Neural crest cell (in vitro differentiated cells): ENCODE measurements around the gene SPATS2. TPM values are rescaled to one million over a fixed set of nuclear protein-coding genes. Genes with fewer than 3 reads are reported as not detected.

Experiments
- DNase-seq: peaks from one replicate; pipeline ENCODE4 v3.0.0; 2021; ENCODE audit warnings: low read depth, mixed read lengths, low spot score
- H3K27ac Mint-ChIP-seq: one replicate; pipeline ENCODE4 v1.8.0; 2021; ENCODE audit warnings: mild to moderate bottlenecking, mixed read lengths; ENCODE audit not compliant: unreplicated experiment
- H3K27me3 Mint-ChIP-seq: 2 replicates; pipeline ENCODE4 v1.8.0; 2021; ENCODE audit warnings: low read depth, mild to moderate bottlenecking, mixed read lengths
- H3K36me3 Mint-ChIP-seq: 2 replicates; pipeline ENCODE4 v1.8.0; 2021; ENCODE audit warnings: low read depth, mild to moderate bottlenecking, mixed read lengths
- H3K4me1 Mint-ChIP-seq: 2 replicates; pipeline ENCODE4 v1.8.0; 2021; ENCODE audit warnings: mixed read lengths
- H3K4me3 Mint-ChIP-seq: one replicate; pipeline ENCODE4 v1.8.0; 2021; ENCODE audit warnings: mild to moderate bottlenecking, mixed read lengths
- H3K9me3 Mint-ChIP-seq: 2 replicates; pipeline ENCODE4 v1.8.0; 2021; ENCODE audit warnings: mixed read lengths
- CTCF ChIP-seq: fragments of 200-600 bp; sonication (generic); conservative IDR thresholded peaks from 2 replicates; pipeline ENCODE4 v1.5.0; 2021; ENCODE audit warnings: antibody characterized with exemption, mild to moderate bottlenecking
- total RNA-seq: library from RNA; stranded (reverse); gene quantifications from 2 replicates; pipeline ENCODE4 v1.2.1, GENCODE V29; 2021

The SPATS2 gene
- total RNA-seq, 1 donor from 2014 or later = 45.2 TPM

DNA sequence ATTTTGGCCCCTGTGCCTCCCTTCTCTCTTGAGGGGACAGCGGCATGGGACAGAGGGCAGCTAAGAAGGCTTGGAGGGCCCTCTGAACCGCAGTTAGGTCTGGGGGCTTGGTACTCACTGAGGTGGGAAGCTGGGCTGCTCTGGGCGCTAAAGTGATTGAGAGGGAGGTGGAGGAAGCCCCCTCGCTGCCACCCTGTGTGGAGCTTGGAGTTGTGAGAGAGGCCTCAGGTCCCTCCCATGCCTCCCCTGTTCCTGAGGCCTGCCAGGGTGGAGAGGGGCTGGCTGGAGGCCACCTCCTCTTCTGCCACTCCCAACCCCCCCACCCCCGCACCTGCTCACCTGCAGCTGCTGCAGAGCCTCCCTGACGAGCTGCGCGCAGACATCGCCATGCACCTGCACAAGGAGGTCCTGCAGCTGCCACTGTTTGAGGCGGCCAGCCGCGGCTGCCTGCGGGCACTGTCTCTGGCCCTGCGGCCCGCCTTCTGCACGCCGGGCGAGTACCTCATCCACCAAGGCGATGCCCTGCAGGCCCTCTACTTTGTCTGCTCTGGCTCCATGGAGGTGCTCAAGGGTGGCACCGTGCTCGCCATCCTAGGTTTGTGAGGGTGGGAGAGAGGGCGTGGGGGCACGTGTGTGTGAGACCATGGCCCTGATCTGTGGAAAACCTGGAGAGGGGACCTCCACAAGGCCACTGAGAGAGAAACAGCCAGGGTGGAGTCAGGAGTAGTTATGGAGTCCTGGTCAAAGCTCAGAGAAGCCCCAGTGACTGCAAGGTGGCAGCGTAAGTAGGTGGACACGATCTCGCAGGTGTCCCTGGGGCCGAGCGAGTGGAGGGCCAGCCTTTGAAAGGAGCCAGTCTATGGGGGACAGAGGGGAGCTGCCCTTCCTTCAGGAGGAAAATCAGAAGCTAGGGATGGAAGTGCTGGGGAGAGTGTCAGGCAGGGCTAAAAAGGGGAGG, 182.8 kb downstream of the SPATS2 start:
- Mint-ChIP-seq H3K9me3 (no peaks in the 10 kb centered on the region), H3K27ac (no peak overlapping the region), H3K36me3 (no peaks in the 10 kb centered on the region), H3K4me3 (no peak overlapping the region), H3K27me3 (peaks cover 23% of the 10 kb centered on the region), H3K4me1 (peaks cover 10% of the 10 kb centered on the region)
- no peak for DNase-seq
- no peak for TF ChIP-seq CTCF

DNA sequence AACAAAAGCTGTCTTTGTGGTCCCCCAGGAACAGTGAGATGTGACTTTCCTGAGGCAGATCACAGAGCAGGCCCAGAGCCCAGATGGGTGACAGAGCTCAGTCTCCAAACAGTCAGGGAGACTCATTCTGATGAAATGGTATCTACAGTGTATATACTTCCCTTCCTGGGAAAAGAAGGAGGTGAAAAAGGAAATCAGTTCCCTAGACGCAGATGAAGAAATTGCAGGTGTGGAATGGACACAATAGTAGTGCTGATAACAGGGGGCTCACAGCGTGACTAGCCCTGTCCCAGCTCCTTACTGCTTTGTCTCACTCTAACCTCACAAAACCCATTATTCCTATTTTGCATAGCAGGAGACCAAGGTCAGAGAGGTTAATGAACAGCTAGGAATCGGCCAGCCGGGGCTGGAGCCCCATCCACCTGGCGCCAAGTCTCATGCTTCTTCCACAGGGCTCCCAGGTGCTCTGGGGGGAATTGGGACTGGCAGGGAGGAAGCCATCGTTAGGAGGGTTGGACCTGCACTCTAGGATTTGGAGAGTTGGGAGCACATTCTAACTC, 183.5 kb downstream of the SPATS2 start:
- no peak for TF ChIP-seq CTCF
- DNase-seq = no peak
- H3K36me3 Mint-ChIP-seq = no peaks in the 10 kb centered on the region
- peaks cover 8% of the 10 kb centered on the region for H3K4me1 Mint-ChIP-seq
- H3K9me3 Mint-ChIP-seq = no peaks in the 10 kb centered on the region
- H3K4me3 Mint-ChIP-seq = no peak overlapping the region
- peaks cover 19% of the 10 kb centered on the region for H3K27me3 Mint-ChIP-seq
- peak overlapping the region; percentile 23 for H3K27ac Mint-ChIP-seq

DNA sequence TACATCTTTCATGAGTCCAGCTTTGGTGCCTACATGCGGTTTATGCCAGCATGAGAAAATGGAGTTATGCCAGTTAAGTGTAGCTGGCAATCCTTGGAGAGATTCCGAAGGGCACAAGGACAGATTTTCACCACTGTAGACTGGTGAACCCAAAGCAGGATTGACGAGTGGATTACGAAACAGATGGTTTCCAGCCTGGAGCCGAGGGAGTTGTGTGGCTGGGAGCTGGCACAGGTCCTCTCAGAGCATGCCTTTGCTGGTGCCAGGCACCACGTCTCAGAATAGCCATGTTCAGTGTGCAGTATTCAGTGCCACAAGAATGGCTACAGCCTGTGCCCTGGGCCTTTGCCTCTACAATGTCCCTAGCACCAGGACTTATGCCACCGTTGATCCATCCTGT, 184.8 kb downstream of the SPATS2 start:
- Mint-ChIP-seq H3K27ac (no peak overlapping the region), H3K4me3 (no peak overlapping the region), H3K9me3 (no peaks in the 10 kb centered on the region), H3K27me3 (peaks cover 9% of the 10 kb centered on the region), H3K4me1 (peaks cover 8% of the 10 kb centered on the region), H3K36me3 (peaks cover 2% of the 10 kb centered on the region)
- TF ChIP-seq CTCF = no peak
- DNase-seq = no peak

- H3K9me3 Mint-ChIP-seq = no peaks in the 10 kb centered on the region
These were observed 185.2 kb downstream of the SPATS2 start for GRCh38 chr12:49552425-49552824.

DNA sequence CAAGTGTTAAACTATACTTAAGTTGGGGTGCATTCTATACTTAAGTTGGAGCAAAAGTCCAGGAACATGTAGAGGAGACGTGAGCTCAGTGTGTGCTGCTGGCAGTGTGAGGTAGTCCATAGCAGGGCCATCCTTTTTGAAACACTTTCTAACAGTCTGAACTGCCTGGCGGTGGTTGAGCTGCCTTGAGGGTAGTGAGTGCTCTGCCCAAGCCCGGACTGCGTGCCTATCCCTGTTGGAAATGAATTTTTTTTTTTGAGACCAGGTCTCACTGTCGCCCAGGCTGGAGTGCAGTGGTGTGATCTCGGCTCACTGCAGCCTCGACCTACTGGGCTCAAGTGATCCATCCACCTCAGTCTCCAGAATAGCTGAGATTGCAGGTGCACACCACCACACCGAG, 185.6 kb downstream of the SPATS2 start:
- H3K27me3 Mint-ChIP-seq = peaks cover 4% of the 10 kb centered on the region
- H3K36me3 Mint-ChIP-seq = peaks cover 2% of the 10 kb centered on the region
- H3K27ac Mint-ChIP-seq = no peak overlapping the region
- no peaks in the 10 kb centered on the region for H3K9me3 Mint-ChIP-seq
- H3K4me1 Mint-ChIP-seq = peaks cover 8% of the 10 kb centered on the region
- TF ChIP-seq CTCF = no peak
- DNase-seq = no peak
- no peak overlapping the region for H3K4me3 Mint-ChIP-seq

More at GRCh38 chr12:49552425-49552824, 185.2 kb downstream of the SPATS2 start:
- no peak for TF ChIP-seq CTCF
- peak overlapping the region; percentile 2 for H3K27ac Mint-ChIP-seq
- H3K4me3 Mint-ChIP-seq = no peak overlapping the region
- peaks cover 2% of the 10 kb centered on the region for H3K36me3 Mint-ChIP-seq
- no peak for DNase-seq
- peaks cover 5% of the 10 kb centered on the region for H3K27me3 Mint-ChIP-seq
- peaks cover 8% of the 10 kb centered on the region for H3K4me1 Mint-ChIP-seq
